Left lobe of liver (tissue), 2 donors: ENCODE data around the gene MMP13. TPM values are rescaled to one million over a fixed set of nuclear protein-coding genes. Genes with fewer than 3 reads are reported as not detected.
"Not testable (repeated sequence)": the region's sequence is repeated elsewhere in the genome, so short reads cannot be mapped to it uniquely, and the experiment has no call there.

Experiments
- ATAC-seq: fragments of 200-7000 bp; cut with Tn5 transposase; one replicate; pipeline ENCODE4 v1.9.1; 2020; ENCODE audit warnings: mild to moderate bottlenecking, moderate library complexity
- DNase-seq: peaks from one replicate; pipeline ENCODE4 v3.0.0-alpha.2; 2020; ENCODE audit warnings: low spot score
- total RNA-seq: library from RNA; stranded (reverse); gene quantifications from one replicate; pipeline ENCODE4 v1.2.1, GENCODE V29; 2021
- donor health status: DM: no; HTN: no; CAD: no; lungs with moderate emphysema.
- donor health status: DM: no; HTN: yes; CAD: no.

The MMP13 gene
- total RNA-seq, 1 donor from 2014 or later = not detected

GRCh38 chr11:102905848-102906247, 49.7 kb downstream of the MMP13 start:
- not testable (repeated sequence) for DNase-seq, ATAC-seq

DNA sequence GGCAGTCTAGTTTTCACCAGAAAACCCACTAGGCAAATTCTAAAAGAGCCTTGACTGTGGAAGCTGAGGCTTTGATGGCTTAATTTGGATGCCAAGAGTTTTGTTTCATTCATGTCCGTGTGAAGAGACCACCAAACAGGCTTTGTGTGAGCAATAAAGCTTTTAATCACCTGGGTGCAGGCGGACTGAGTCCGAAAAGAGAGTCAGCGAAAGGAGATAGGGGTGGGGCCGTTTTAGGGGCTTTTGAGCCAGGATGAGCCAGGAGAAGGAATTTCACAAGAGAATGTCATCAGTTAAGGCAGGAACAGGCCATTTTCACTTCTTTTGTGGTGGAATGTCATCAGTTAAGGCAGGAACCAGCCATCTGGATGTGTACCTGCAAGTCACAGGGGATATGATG, 51.6 kb downstream of the MMP13 start:
- DNase-seq, ATAC-seq: not testable (repeated sequence)

DNA sequence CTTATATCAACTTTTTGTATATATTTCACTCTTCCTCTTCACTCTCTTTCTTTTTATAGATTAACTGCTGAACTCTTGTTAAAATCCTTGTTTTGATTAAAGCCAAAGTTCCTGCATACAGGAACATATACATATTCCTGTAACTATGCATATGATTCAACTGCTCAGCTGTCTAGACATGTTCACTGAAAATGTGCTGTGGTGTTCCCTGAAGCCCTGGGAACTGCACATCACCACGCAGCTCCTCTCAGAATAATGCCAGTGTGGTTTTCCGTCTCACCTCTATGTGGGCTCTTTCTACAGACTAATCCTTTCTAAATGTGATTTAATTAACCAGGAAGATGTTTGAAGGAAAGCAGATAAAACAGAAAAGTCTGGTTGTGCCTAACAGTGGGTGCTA, 55.2 kb downstream of the MMP13 start:
- DNase-seq = no peak
- no peak for ATAC-seq

Other genes starting within 250 kb of the MMP13 start
- gene MMP27, start 250.0 kb downstream of the MMP13 start, total RNA-seq = not detected
- 0.50 TPM for gene MMP8, start 230.8 kb downstream of the MMP13 start, total RNA-seq
- not detected for gene MMP10, start 175.1 kb downstream of the MMP13 start, total RNA-seq
- not detected for gene MMP1, start 157.6 kb downstream of the MMP13 start, total RNA-seq
- not detected for gene MMP3, start 112.1 kb downstream of the MMP13 start, total RNA-seq
- gene MMP12, start 80.8 kb downstream of the MMP13 start, total RNA-seq = not detected
- 7.3 TPM for gene DCUN1D5, start 136.4 kb upstream of the MMP13 start, total RNA-seq
- 1.6 TPM for gene DYNC2H1, start 153.7 kb upstream of the MMP13 start, total RNA-seq